ENCODE results near the gene NBAS. TPM values are rescaled to one million over a fixed set of nuclear protein-coding genes. Genes with fewer than 3 reads are reported as not detected.

The NBAS gene
- total and polyA plus RNA-seq, 10 of the 15 experiments (the other 5 are each of a cell fraction or from before 2014, with no cell fraction given): 4.3 to 32.7 (median 20.8) TPM

DNA sequence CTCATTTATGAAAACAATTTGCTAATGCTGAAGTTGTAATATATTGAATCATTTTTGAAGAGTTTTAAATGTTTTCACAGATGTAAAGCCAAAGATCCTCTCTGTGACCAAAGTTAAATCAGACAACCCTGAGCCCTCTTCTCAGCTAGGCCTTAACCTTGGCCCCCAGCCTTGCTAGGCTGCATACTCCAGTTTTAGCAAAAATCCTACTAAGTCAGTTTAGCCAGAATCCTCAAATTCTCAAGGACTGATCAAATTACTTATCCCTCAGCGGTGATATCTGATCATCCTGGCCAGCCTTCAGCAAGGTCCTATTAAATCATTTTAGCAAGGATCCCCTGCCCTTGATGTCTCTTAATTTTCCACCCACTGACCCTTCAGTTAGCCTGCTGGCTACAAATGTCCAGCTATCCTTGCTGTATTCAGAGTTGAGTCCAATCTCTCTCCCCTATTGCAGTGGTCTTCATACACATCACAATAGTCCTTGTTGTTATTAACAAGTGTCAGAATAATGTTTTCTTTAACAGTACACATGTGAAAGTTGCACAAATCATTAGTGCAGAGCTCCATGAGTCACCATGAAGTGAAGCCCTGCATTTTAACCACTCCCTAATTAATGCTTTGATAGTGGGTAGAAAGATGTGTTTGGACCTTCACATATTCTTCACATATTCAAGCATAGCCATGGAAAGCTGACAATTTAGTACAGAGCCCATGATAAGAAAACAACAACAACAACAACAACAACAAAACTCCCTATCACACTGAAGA lies 206.4 kb downstream of the NBAS start (continued):
- TF ChIP-seq DPF2 (IDR thresholded peaks at IDR 0.05) (no peak), MTA2 (IDR thresholded peaks at IDR 0.05; ENCODE audit: low read depth) (no peak), SRF (IDR thresholded peaks at IDR 0.05; ENCODE audit: low read depth in 2 of 2, low read length in 2 of 2) (no peak), CBX5 (IDR thresholded peaks at IDR 0.05; ENCODE audit: low read depth) (no peak)

DNA sequence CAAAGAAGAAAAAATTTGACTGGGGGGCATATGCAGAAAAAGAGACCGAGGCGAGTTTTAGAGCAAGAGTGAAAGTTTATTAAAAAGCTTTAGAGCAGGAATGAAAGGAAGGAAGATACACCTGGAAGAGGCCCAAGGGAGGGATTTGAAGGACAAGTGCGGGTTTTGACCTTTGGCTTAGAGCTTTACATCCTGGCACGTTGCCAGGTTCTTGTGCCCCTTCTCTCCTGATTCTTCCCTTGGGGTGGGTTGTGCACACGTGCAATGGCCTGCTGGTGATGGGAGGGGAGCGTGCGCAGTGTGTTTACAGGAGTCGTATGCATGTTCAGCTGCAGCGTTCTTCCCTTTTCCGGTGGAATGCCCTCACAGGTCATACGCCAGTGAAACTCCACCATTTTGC lies 208.8 kb downstream of the NBAS start:
- Histone ChIP-seq H4K20me1 (ENCODE audit: control insufficient read depth, insufficient read depth) (no peaks in the 10 kb centered on the region), H3K27ac (ENCODE audit: control insufficient read depth, insufficient read depth) (no peak overlapping the region), H3K4me3 (no peak overlapping the region), H3K9me3 (replicated peaks; ENCODE audit: control insufficient read depth, insufficient read depth, low read length) (no peaks in the 10 kb centered on the region), H3K9ac (ENCODE audit: control insufficient read depth, insufficient read depth, low read length) (no peak overlapping the region), H3K79me2 (ENCODE audit: control insufficient read depth, insufficient read depth, low read length) (no peaks in the 10 kb centered on the region), H3K27me3 (replicated peaks in 1 of 2; ENCODE audit: control insufficient read depth in 2 of 2, insufficient read depth in 2 of 2, low read length in 1 of 2) (no peaks in the 10 kb centered on the region), H3K4me1 (ENCODE audit: control insufficient read depth, insufficient read depth, low read length) (no peaks in the 10 kb centered on the region), H3K36me3 (ENCODE audit: control insufficient read depth in 2 of 2, insufficient read depth in 2 of 2, low read length in 1 of 2) (peaks cover 0 to 3% of the 10 kb centered on the region in 2 experiments; a peak in 1 of 4 replicates), H2AFZ (ENCODE audit: control insufficient read depth, low read depth, low read length) (no peak overlapping the region), H3K4me2 (ENCODE audit: control insufficient read depth, insufficient read depth) (no peak overlapping the region)
- ChIA-PET POLR2A (interaction anchor here (0.6 kb wide), 1 partner anchor 79 kb away, joined by 3 read pairs; no protein-coding TSS in a partner anchor), CTCF (interaction anchor here (1.5 kb wide), 1 partner anchor 19 kb away, joined by 5 read pairs; no protein-coding TSS in a partner anchor), SMC1A (ENCODE audit: uncharacterized antibody, unreplicated experiment) (no interaction called here), RAD21 (ENCODE audit: unreplicated experiment) (no interaction called here)
- WGBS (ENCODE audit: insufficient coverage, insufficient replicate concordance, low lambda C conversion rate, missing lambda C conversion rate): over 99% methylated on average over 11 of the region's 11 CpGs
- TF ChIP-seq TCF12 (IDR thresholded peaks at IDR 0.05; ENCODE audit: low read depth, low read length) (no peak), IRF4 (IDR thresholded peaks at IDR 0.05; ENCODE audit: low read depth, low read length) (no peak), MEF2B (IDR thresholded peaks at IDR 0.05; ENCODE audit: partially characterized antibody, poor library complexity, severe bottlenecking) (no peak), NR2F1 (conservative IDR thresholded peaks at IDR 0.05) (no peak), SMAD1 (IDR thresholded peaks at IDR 0.05; ENCODE audit: low read depth, partially characterized antibody) (no peak), POLR2AphosphoS2 (IDR thresholded peaks at IDR 0.05; ENCODE audit: low read depth, low read length) (no peak)
- ATAC-seq (no peak), DNase-seq (ENCODE audit: low read depth, low spot score) (no peak), FAIRE-seq (no peak)
- intact Hi-C loops (cut with micrococcal nuclease; ENCODE audit: unreplicated experiment): no loop called here
- BruUV-seq (replicated peaks): no TSS peak
- in situ Hi-C loops (cut with MboI): no loop called here

All from GM12878 (cell line).